Astrocyte (in vitro differentiated cells and primary cell): Measurements from ENCODE around the gene EPN3. TPM values are rescaled to one million over a fixed set of nuclear protein-coding genes. Genes with fewer than 3 reads are reported as not detected.
A peak's percentile ranks its signal among the peaks of the same experiment; 100 is the strongest.

Source experiments
- DNase-seq: peaks from one replicate; pipeline ENCODE4 v3.0.0-alpha.2; 2010; ENCODE audit warnings: low read depth
- FAIRE-seq: peaks from 2 replicates; lab custom pipeline; 2011; peaks lifted over from hg19 to GRCh38; lab: Jason Lieb, UNC
- H2AFZ ChIP-seq: 2 replicates; pipeline ENCODE4 v1.6.0; 2012; ENCODE audit warnings: low read depth, low read length, inconsistent platforms
- H3K27ac ChIP-seq: 2 replicates; pipeline ENCODE4 v1.5.1; 2011; ENCODE audit warnings: low read depth, low read length, inconsistent platforms
- H3K27me3 ChIP-seq: 2 replicates; pipeline ENCODE4 v1.6.0; 2011; ENCODE audit warnings: low read length, inconsistent platforms; ENCODE audit not compliant: insufficient read depth
- H3K36me3 ChIP-seq: 2 replicates; pipeline ENCODE4 v1.5.1; 2011; ENCODE audit warnings: low read length, inconsistent platforms; ENCODE audit not compliant: insufficient read depth
- H3K4me1 ChIP-seq: 2 replicates; pipeline ENCODE4 v1.5.1; 2011; ENCODE audit warnings: low read length, inconsistent platforms; ENCODE audit not compliant: insufficient read depth
- H3K4me2 ChIP-seq: 2 replicates; pipeline ENCODE4 v1.6.0; 2012; ENCODE audit warnings: low read length, inconsistent platforms
- H3K4me3 ChIP-seq: 2 replicates; pipeline ENCODE4 v1.5.1; 2011; ENCODE audit warnings: low read depth, mild to moderate bottlenecking, low read length, inconsistent platforms; ENCODE audit not compliant: insufficient read depth
- H3K79me2 ChIP-seq: 2 replicates; pipeline ENCODE4 v1.6.0; 2012; ENCODE audit warnings: mild to moderate bottlenecking, low read length, inconsistent platforms; ENCODE audit not compliant: insufficient read depth
- H3K9ac ChIP-seq: 2 replicates; pipeline ENCODE4 v1.6.0; 2012; ENCODE audit warnings: mild to moderate bottlenecking, low read length, inconsistent platforms
- H3K9me3 ChIP-seq: 2 replicates; pipeline ENCODE4 v1.5.1; 2012; ENCODE audit warnings: low read depth, mild to moderate bottlenecking, low read length, inconsistent platforms; ENCODE audit not compliant: insufficient read depth
- H4K20me1 ChIP-seq: 2 replicates; pipeline ENCODE4 v1.6.0; 2012; ENCODE audit warnings: low read length, inconsistent platforms; ENCODE audit not compliant: insufficient read depth
- H3K27ac Mint-ChIP-seq: one replicate; pipeline ENCODE4 v1.8.0; 2021; ENCODE audit warnings: mild to moderate bottlenecking, mixed read lengths; ENCODE audit not compliant: unreplicated experiment
- H3K27me3 Mint-ChIP-seq: one replicate; pipeline ENCODE4 v1.8.0; 2021; ENCODE audit warnings: low read depth, mixed read lengths; ENCODE audit not compliant: unreplicated experiment
- H3K36me3 Mint-ChIP-seq: one replicate; pipeline ENCODE4 v1.8.0; 2021; ENCODE audit warnings: low read depth, mixed read lengths; ENCODE audit not compliant: unreplicated experiment
- H3K4me1 Mint-ChIP-seq: one replicate; pipeline ENCODE4 v1.8.0; 2021; ENCODE audit warnings: low read depth, mixed read lengths; ENCODE audit not compliant: unreplicated experiment
- H3K4me3 Mint-ChIP-seq: one replicate; pipeline ENCODE4 v1.8.0; 2021; ENCODE audit warnings: mild to moderate bottlenecking, moderate library complexity, mixed read lengths; ENCODE audit not compliant: unreplicated experiment
- H3K9me3 Mint-ChIP-seq: one replicate; pipeline ENCODE4 v1.8.0; 2021; ENCODE audit warnings: mild to moderate bottlenecking, mixed read lengths; ENCODE audit not compliant: unreplicated experiment
- CTCF ChIP-seq: IDR thresholded peaks from 2 replicates; pipeline ENCODE4 v1.5.1; 2011; ENCODE audit warnings: low read depth, mild to moderate bottlenecking, inconsistent platforms, low read length, moderate library complexity; ENCODE audit not compliant: insufficient read depth
- EZH2 ChIP-seq: IDR thresholded peaks from 2 replicates; pipeline ENCODE4 v1.6.1; 2012; ENCODE audit warnings: mild to moderate bottlenecking, low read length, inconsistent platforms; ENCODE audit not compliant: insufficient read depth
- total RNA-seq: library from RNA; stranded (reverse); gene quantifications from 2 replicates; pipeline ENCODE4 v1.2.1, GENCODE V29; 2021

EPN3 gene
- total RNA-seq, 1 donor from 2014 or later = 1.7 TPM

DNA sequence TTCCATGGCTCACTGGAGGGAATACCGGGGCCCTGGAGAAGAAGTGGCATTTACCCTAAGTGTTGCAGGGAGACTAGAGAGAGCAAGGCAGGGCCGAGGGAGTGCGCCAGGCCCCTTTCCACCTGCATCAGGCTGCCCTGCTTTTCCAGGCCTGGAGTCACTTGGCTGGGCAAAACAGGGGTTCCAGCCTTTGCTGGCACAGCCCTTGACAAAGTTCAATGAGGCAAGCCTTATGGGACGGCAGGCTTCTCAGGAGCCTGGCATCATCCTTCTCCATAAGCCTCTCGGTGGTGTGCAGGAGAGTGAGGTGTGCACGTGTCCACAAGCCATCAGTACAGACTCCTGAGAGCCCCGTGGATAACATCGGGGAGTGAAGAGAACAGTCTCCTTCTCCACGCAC, 55.0 kb downstream of the EPN3 start:
- H3K4me3 Mint-ChIP-seq = no peak overlapping the region
- no peak overlapping the region for H3K27ac ChIP-seq
- H3K27ac Mint-ChIP-seq = no peak overlapping the region
- H3K4me1 ChIP-seq = peaks cover 5% of the 10 kb centered on the region
- no peaks in the 10 kb centered on the region for H4K20me1 ChIP-seq
- H2AFZ ChIP-seq = no peak overlapping the region
- no peaks in the 10 kb centered on the region for H3K9me3 ChIP-seq
- H3K27me3 Mint-ChIP-seq = peaks cover 72% of the 10 kb centered on the region
- TF ChIP-seq CTCF (no peak), EZH2 (no peak)
- FAIRE-seq = no peak
- H3K27me3 ChIP-seq = no peaks in the 10 kb centered on the region
- no peaks in the 10 kb centered on the region for H3K79me2 ChIP-seq
- no peak overlapping the region for H3K9ac ChIP-seq
- peaks cover 2% of the 10 kb centered on the region for H3K9me3 Mint-ChIP-seq
- no peak for DNase-seq
- H3K4me3 ChIP-seq = no peak overlapping the region
- no peaks in the 10 kb centered on the region for H3K36me3 ChIP-seq
- H3K4me1 Mint-ChIP-seq = peaks cover 5% of the 10 kb centered on the region
- no peaks in the 10 kb centered on the region for H3K36me3 Mint-ChIP-seq
- no peak overlapping the region for H3K4me2 ChIP-seq

DNA sequence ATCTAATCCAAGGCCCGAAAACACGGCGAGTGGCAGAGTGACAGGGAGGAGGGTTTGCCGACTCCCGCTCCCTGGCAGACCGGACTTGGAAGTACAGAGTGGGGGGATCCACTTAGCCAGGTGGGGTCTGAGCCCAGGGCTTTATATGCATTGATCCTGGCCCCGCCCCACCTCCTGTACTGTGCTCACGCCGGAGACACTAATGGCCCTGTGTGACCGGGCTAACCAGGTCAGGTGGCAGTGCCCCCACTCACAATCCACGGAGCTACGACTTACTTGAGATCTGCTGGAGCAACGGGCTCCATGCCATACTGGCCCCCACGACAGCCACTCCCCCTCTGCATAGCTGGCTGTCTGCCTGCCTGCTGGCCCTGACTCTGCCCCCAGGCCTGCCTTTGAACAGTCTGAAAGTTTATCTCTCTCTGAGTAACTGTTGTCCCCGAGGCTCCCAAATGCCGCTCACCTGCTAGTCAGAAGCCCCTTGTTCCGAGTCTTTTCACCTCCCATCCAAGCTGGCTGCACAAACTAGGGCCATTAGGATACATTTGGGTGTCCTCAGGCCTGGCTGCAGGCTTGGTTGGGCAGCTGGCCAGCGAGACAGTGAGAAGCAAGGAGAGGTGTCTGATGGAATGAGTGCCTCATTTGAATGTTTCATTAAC, 56.0 kb downstream of the EPN3 start:
- FAIRE-seq (no peak), DNase-seq (no peak)
- H3K36me3 ChIP-seq = no peaks in the 10 kb centered on the region
- H3K27ac ChIP-seq = no peak overlapping the region
- no peaks in the 10 kb centered on the region for H3K27me3 ChIP-seq
- H3K79me2 ChIP-seq = no peaks in the 10 kb centered on the region
- H3K9me3 ChIP-seq = no peaks in the 10 kb centered on the region
- no peak overlapping the region for H3K4me3 Mint-ChIP-seq
- TF ChIP-seq EZH2 = no peak
- TF ChIP-seq CTCF = no peak
- H3K27me3 Mint-ChIP-seq = peaks cover 68% of the 10 kb centered on the region
- H3K4me1 ChIP-seq = peaks cover 5% of the 10 kb centered on the region
- H3K4me2 ChIP-seq = no peak overlapping the region
- H3K9me3 Mint-ChIP-seq = peaks cover 2% of the 10 kb centered on the region
- H3K36me3 Mint-ChIP-seq = no peaks in the 10 kb centered on the region
- H3K27ac Mint-ChIP-seq = no peak overlapping the region
- H3K9ac ChIP-seq = no peak overlapping the region
- H3K4me1 Mint-ChIP-seq = peaks cover 3% of the 10 kb centered on the region
- no peak overlapping the region for H3K4me3 ChIP-seq
- no peak overlapping the region for H2AFZ ChIP-seq
- no peaks in the 10 kb centered on the region for H4K20me1 ChIP-seq

GRCh38 chr17:50589095-50589705, 56.7 kb downstream of the EPN3 start:
- H3K36me3 Mint-ChIP-seq = no peaks in the 10 kb centered on the region
- Histone ChIP-seq H3K9ac (no peak overlapping the region), H3K27me3 (no peaks in the 10 kb centered on the region), H3K4me2 (no peak overlapping the region), H3K36me3 (no peaks in the 10 kb centered on the region), H4K20me1 (no peaks in the 10 kb centered on the region), H3K9me3 (no peaks in the 10 kb centered on the region), H3K79me2 (no peaks in the 10 kb centered on the region), H3K4me1 (peaks cover 5% of the 10 kb centered on the region), H2AFZ (peak overlapping the region; percentile 47), H3K27ac (no peak overlapping the region), H3K4me3 (no peak overlapping the region)
- no peak overlapping the region for H3K27ac Mint-ChIP-seq
- FAIRE-seq (no peak), DNase-seq (peak; percentile 22)
- TF ChIP-seq CTCF (no peak), EZH2 (no peak)
- peaks cover 3% of the 10 kb centered on the region for H3K4me1 Mint-ChIP-seq
- H3K4me3 Mint-ChIP-seq = no peak overlapping the region
- peaks cover 68% of the 10 kb centered on the region for H3K27me3 Mint-ChIP-seq
- no peaks in the 10 kb centered on the region for H3K9me3 Mint-ChIP-seq
